Measurements from ENCODE around the gene DDIAS.

GRCh38 chr11:82937554-82937953, 36.0 kb downstream of the DDIAS start:
- TF ChIP-seq CTCF (IDR thresholded peaks at IDR 0.05) (no peak), EZH2 (IDR thresholded peaks at IDR 0.05; ENCODE audit: borderline replicate concordance, insufficient read depth, low read depth, low read length, poor library complexity, severe bottlenecking) (no peak)
